ENCODE data around the gene CCDC192.

Gene CCDC192

GRCh38 chr5:127923804-127924570, 220.8 kb downstream of the CCDC192 start:
- no peak for DNase-seq (ENCODE audit: low spot score)

GRCh38 chr5:127924606-127925005, 221.4 kb downstream of the CCDC192 start:
- DNase-seq (ENCODE audit: low spot score), result no peak

GRCh38 chr5:127925916-127926315, 222.7 kb downstream of the CCDC192 start:
- DNase-seq (ENCODE audit: low spot score), result peak; percentile 36

GRCh38 chr5:127926974-127927373, 223.8 kb downstream of the CCDC192 start:
- DNase-seq (ENCODE audit: low spot score), result no peak

- DNase-seq (ENCODE audit: low spot score), result no peak
Observed at GRCh38 chr5:127928053-127928452, 224.9 kb downstream of the CCDC192 start.

GRCh38 chr5:127930311-127930710, 227.1 kb downstream of the CCDC192 start:
- peak; percentile 38 for DNase-seq (ENCODE audit: low spot score)

GRCh38 chr5:127931396-127931795, 228.2 kb downstream of the CCDC192 start:
- DNase-seq (ENCODE audit: low spot score), result no peak

- DNase-seq (ENCODE audit: low spot score), result no peak
Observed at GRCh38 chr5:127933348-127933747, 230.2 kb downstream of the CCDC192 start.

- DNase-seq (ENCODE audit: low spot score), result peak; percentile 92
Observed at GRCh38 chr5:127934791-127935256, 231.6 kb downstream of the CCDC192 start.

GRCh38 chr5:127935398-127935797, 232.2 kb downstream of the CCDC192 start:
- no peak for DNase-seq (ENCODE audit: low spot score)

- DNase-seq (ENCODE audit: low spot score), result no peak
Observed at GRCh38 chr5:127936439-127936972, 233.3 kb downstream of the CCDC192 start.

- no peak for DNase-seq (ENCODE audit: low spot score)
Observed at GRCh38 chr5:127938746-127939145, 235.6 kb downstream of the CCDC192 start.

GRCh38 chr5:127940854-127941253, 237.7 kb downstream of the CCDC192 start:
- DNase-seq (ENCODE audit: low spot score), result no peak

GRCh38 chr5:127941646-127942045, 238.5 kb downstream of the CCDC192 start:
- no peak for DNase-seq (ENCODE audit: low spot score)

GRCh38 chr5:127942246-127943060, 239.3 kb downstream of the CCDC192 start:
- no peak for DNase-seq (ENCODE audit: low spot score)

GRCh38 chr5:127943061-127943371, 239.8 kb downstream of the CCDC192 start:
- no peak for DNase-seq (ENCODE audit: low spot score)

GRCh38 chr5:127944125-127944524, 240.9 kb downstream of the CCDC192 start:
- no peak for DNase-seq (ENCODE audit: low spot score)

GRCh38 chr5:127947941-127948340, 244.8 kb downstream of the CCDC192 start:
- DNase-seq (ENCODE audit: low spot score), result no peak

- DNase-seq (ENCODE audit: low spot score), result no peak
Observed at GRCh38 chr5:127950707-127951391, 247.7 kb downstream of the CCDC192 start.

GRCh38 chr5:127951791-127952190, 248.6 kb downstream of the CCDC192 start:
- DNase-seq (ENCODE audit: low spot score), result no peak

- DNase-seq (ENCODE audit: low spot score), result peak; percentile 72
Observed at GRCh38 chr5:127957183-127957582, 254.0 kb downstream of the CCDC192 start.

GRCh38 chr5:127957701-127958239, 254.6 kb downstream of the CCDC192 start:
- DNase-seq (ENCODE audit: low spot score), result no peak

Data from SW480 (cell line).